Endothelial cell of umbilical vein (primary cell): ENCODE measurements around the gene SPPL3. TPM values are rescaled to one million over a fixed set of nuclear protein-coding genes. Genes with fewer than 3 reads are reported as not detected.

ENCODE experiments used
- BruUV-seq: library from RNA; stranded (reverse); fragments of 400-500 nt; replicated peaks from 2 replicates; lab custom pipeline; 2021; lab: Mats Ljungman, UMichigan
- CTCF ChIA-PET: fragments of 300-600, 350-600 bp; sonication (Branson Sonifier 250); formaldehyde crosslinking; loops from one replicate; lab custom pipeline; 2021; ENCODE audit warnings: antibody characterized with exemption, inconsistent platforms; lab: Charles Lee
- POLR2A ChIA-PET: fragments of 300-600, 350-600 bp; sonication (Branson Sonifier 250); formaldehyde crosslinking; loops from one replicate; lab custom pipeline; 2021; ENCODE audit warnings: antibody characterized with exemption, inconsistent platforms; lab: Charles Lee
- DNase-seq: peaks from one replicate; pipeline ENCODE4 v3.0.0-alpha.2; 2011; ENCODE audit warnings: low read depth, low spot score
- FAIRE-seq: peaks from 2 replicates; lab custom pipeline; 2011; peaks lifted over from hg19 to GRCh38; lab: Jason Lieb, UNC
- H2AFZ ChIP-seq: 2 replicates; pipeline ENCODE4 v1.6.0; 2012; ENCODE audit warnings: low read depth, low read length, control low read depth, inconsistent platforms
- H3K27ac ChIP-seq: 2 replicates; pipeline ENCODE4 v1.5.1; 2011; ENCODE audit warnings: low read depth, mild to moderate bottlenecking, control low read depth, low read length, moderate library complexity; ENCODE audit not compliant: insufficient read depth
- H3K27me3 ChIP-seq, 2 experiments: 2 replicates each; pipeline versions ENCODE4 v1.6.0 to v1.6.1; 2011; ENCODE audit warnings: low read length in 2 of 2, mixed read lengths in 1 of 2; ENCODE audit not compliant: control insufficient read depth in 2 of 2, insufficient read depth in 2 of 2
- H3K36me3 ChIP-seq, 2 experiments: 2 replicates in 1 of 2; 3 replicates in 1 of 2; pipeline ENCODE4 v1.5.1; 2011; ENCODE audit warnings: low read length in 2 of 2, mild to moderate bottlenecking in 1 of 2, moderate library complexity in 1 of 2; ENCODE audit not compliant: control insufficient read depth in 2 of 2, insufficient read depth in 2 of 2; ENCODE audit errors: extremely low read depth in 1 of 2
- H3K4me1 ChIP-seq: 3 replicates; pipeline ENCODE4 v1.5.1; 2011; ENCODE audit warnings: mild to moderate bottlenecking, low read length; ENCODE audit not compliant: control insufficient read depth, insufficient read depth; ENCODE audit errors: extremely low read depth
- H3K4me2 ChIP-seq: 2 replicates; pipeline ENCODE4 v1.6.1; 2011; ENCODE audit warnings: low read length, control low read depth, mixed read lengths; ENCODE audit not compliant: insufficient read depth
- H3K4me3 ChIP-seq, 3 experiments: fragments of 200-600 bp in 1 of 3; sonication (generic), shearing (Covaris generic) in 1 of 3; replicated peaks in 1 of 3; 2 replicates each; pipeline ENCODE4 v1.5.1; 2011 to 2016; ENCODE audit warnings: control low read depth in 3 of 3, low read length in 3 of 3, mild to moderate bottlenecking in 2 of 3, inconsistent platforms in 1 of 3, low read depth in 1 of 3, moderate library complexity in 1 of 3; ENCODE audit not compliant: insufficient read depth in 1 of 3
- H3K79me2 ChIP-seq: 2 replicates; pipeline ENCODE4 v1.6.0; 2012; ENCODE audit warnings: low read length, inconsistent platforms; ENCODE audit not compliant: control insufficient read depth, insufficient read depth
- H3K9ac ChIP-seq: replicated peaks from 2 replicates; pipeline ENCODE3; 2011; ENCODE audit warnings: low read length, control low read depth; ENCODE audit not compliant: insufficient read depth; ENCODE audit errors: extremely low read depth
- H3K9me1 ChIP-seq: replicated peaks from 3 replicates; pipeline ENCODE4 v1.6.0; 2011; ENCODE audit warnings: mild to moderate bottlenecking, low read length; ENCODE audit not compliant: control insufficient read depth, insufficient read depth; ENCODE audit errors: extremely low read depth
- H3K9me3 ChIP-seq: replicated peaks from 2 replicates; pipeline ENCODE4 v1.5.1; 2012; ENCODE audit warnings: low read length, inconsistent platforms; ENCODE audit not compliant: control insufficient read depth, insufficient read depth
- H4K20me1 ChIP-seq: replicated peaks from 2 replicates; pipeline ENCODE3; 2011; ENCODE audit warnings: mild to moderate bottlenecking, low read length; ENCODE audit not compliant: control insufficient read depth, insufficient read depth; ENCODE audit errors: extremely low read depth
- CTCF ChIP-seq, 2 donors: IDR thresholded peaks; 1 replicate in 1 of 2; 2 replicates in 1 of 2; pipeline ENCODE4 v1.5.1; 2011; ENCODE audit warnings: low read length in 2 of 2, mild to moderate bottlenecking in 2 of 2, moderate library complexity in 2 of 2, control low read depth in 1 of 2, inconsistent platforms in 1 of 2, low read depth in 1 of 2; ENCODE audit not compliant: insufficient read depth in 1 of 2; ENCODE audit errors: extremely low read depth in 1 of 2
- EZH2 ChIP-seq: IDR thresholded peaks from 2 replicates; pipeline ENCODE4 v1.6.1; 2012; ENCODE audit warnings: borderline replicate concordance, low read depth, mild to moderate bottlenecking, moderate library complexity, low read length, inconsistent platforms; ENCODE audit not compliant: severe bottlenecking
- FOS ChIP-seq: IDR thresholded peaks from 2 replicates; pipeline ENCODE4 v1.6.1; 2011; ENCODE audit warnings: mild to moderate bottlenecking, low read length, moderate library complexity, borderline replicate concordance; ENCODE audit not compliant: insufficient read depth
- GATA2 ChIP-seq: IDR thresholded peaks from 2 replicates; pipeline ENCODE4 v1.7.0; 2011; ENCODE audit warnings: low read depth, mild to moderate bottlenecking, moderate library complexity, mixed read lengths, low read length; ENCODE audit not compliant: insufficient read length, insufficient read depth
- JUN ChIP-seq: IDR thresholded peaks from 2 replicates; pipeline ENCODE4 v1.6.1; 2011; ENCODE audit warnings: borderline replicate concordance, low read depth; ENCODE audit not compliant: insufficient read length, insufficient read depth
- MYC ChIP-seq: IDR thresholded peaks from one replicate; pipeline ENCODE4 v1.6.1; 2011; ENCODE audit warnings: mild to moderate bottlenecking, low read depth, low read length
- POLR2A ChIP-seq: IDR thresholded peaks from 2 replicates; pipeline ENCODE4 v1.6.1; 2012; ENCODE audit warnings: low read depth, mild to moderate bottlenecking, control low read depth, low read length
- POLR2AphosphoS5 ChIP-seq: IDR thresholded peaks from 2 replicates; pipeline ENCODE4 v1.6.1; 2012; ENCODE audit warnings: low read depth, mild to moderate bottlenecking, control low read depth, low read length, moderate library complexity; ENCODE audit not compliant: insufficient read depth
- dilution Hi-C: fragments of 300-500 bp; cut with MboI; formaldehyde crosslinking; loops from one replicate; pipeline ENCODE4 v1.15.0; 2019; ENCODE audit warnings: low sequenced_read_pairs; ENCODE audit not compliant: extremely low pct_ligation_motif_present
- intact Hi-C: fragments of 100-400 bp; cut with micrococcal nuclease; formaldehyde crosslinking; loops from one replicate; pipeline ENCODE4 v1.10.0; 2022
- polyA plus RNA-seq, 4 experiments: library from polyadenylated mRNA; depleted of rRNA in 3 of 4; stranded (reverse) in 3 of 4; unstranded in 1 of 4; fragments of >200 nt; gene quantifications; 2 replicates each; pipeline versions ENCODE4 v1.2.1 to v1.2.3, GENCODE V29; 2011 to 2012; ENCODE audit warnings: missing spikeins in 1 of 4
- total RNA-seq: library from RNA; stranded (reverse); gene quantifications from 2 replicates; pipeline ENCODE4 v1.2.3, GENCODE V29; 2021
- TF ChIP-seq, protein P1 (sequence below): IDR thresholded peaks from 2 replicates; pipeline ENCODE4 v1.6.1; 2011; ENCODE audit not compliant: insufficient read depth, insufficient read length

Gene SPPL3
- total and polyA plus RNA-seq, 2 donors (not counting 3 experiments of a cell fraction or from before 2014, with no cell fraction given) = 30.6 to 53.0 TPM

DNA sequence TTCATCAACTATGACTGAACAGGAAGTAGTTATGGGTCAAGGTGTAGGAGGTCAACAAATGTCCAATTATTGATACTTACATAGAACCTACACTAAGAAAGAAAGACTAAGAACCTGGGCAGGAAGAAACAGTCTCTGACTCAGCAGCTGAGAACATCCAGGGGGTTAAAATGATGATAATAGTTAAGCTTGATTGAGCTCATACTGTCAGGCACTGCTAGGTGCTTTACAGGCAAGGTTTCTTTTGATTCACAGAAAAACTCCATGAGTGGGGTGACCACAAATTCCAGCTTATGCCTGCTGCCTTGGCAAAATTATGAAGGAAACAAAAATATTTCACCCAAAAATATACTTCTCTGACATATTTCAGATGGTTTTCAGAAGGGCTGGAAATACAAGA, 103.5 kb downstream of the SPPL3 start:
- ChIA-PET CTCF (interaction anchor here (0.7 to 1.3 kb wide), 4 partner anchors 16 to 178 kb away, joined by 3 to 4 read pairs (median 4); partner anchors contain the start of gene HNF1A), POLR2A (no interaction called here)
- H4K20me1 ChIP-seq = no peaks in the 10 kb centered on the region
- no TSS peak for BruUV-seq
- no peaks in the 10 kb centered on the region for H3K9me1 ChIP-seq
- H3K9me3 ChIP-seq = no peaks in the 10 kb centered on the region
- DNase-seq = no peak
- no peak overlapping the region for H3K27ac ChIP-seq
- intact Hi-C loops (no loop called here), dilution Hi-C loops (no loop called here)
- FAIRE-seq = no peak
- H3K9ac ChIP-seq = no peak overlapping the region
- no peaks in the 10 kb centered on the region for H3K36me3 ChIP-seq
- no peak overlapping the region for H3K4me3 ChIP-seq
- no peaks in the 10 kb centered on the region for H3K27me3 ChIP-seq
- no peak overlapping the region for H3K4me2 ChIP-seq
- H2AFZ ChIP-seq = no peak overlapping the region
- H3K79me2 ChIP-seq = peaks cover 2% of the 10 kb centered on the region
- TF ChIP-seq, protein P1, sequence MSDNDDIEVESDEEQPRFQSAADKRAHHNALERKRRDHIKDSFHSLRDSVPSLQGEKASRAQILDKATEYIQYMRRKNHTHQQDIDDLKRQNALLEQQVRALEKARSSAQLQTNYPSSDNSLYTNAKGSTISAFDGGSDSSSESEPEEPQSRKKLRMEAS = no peak
- TF ChIP-seq POLR2A (no peak), GATA2 (no peak)
- H3K4me1 ChIP-seq = peaks cover 16% of the 10 kb centered on the region

DNA sequence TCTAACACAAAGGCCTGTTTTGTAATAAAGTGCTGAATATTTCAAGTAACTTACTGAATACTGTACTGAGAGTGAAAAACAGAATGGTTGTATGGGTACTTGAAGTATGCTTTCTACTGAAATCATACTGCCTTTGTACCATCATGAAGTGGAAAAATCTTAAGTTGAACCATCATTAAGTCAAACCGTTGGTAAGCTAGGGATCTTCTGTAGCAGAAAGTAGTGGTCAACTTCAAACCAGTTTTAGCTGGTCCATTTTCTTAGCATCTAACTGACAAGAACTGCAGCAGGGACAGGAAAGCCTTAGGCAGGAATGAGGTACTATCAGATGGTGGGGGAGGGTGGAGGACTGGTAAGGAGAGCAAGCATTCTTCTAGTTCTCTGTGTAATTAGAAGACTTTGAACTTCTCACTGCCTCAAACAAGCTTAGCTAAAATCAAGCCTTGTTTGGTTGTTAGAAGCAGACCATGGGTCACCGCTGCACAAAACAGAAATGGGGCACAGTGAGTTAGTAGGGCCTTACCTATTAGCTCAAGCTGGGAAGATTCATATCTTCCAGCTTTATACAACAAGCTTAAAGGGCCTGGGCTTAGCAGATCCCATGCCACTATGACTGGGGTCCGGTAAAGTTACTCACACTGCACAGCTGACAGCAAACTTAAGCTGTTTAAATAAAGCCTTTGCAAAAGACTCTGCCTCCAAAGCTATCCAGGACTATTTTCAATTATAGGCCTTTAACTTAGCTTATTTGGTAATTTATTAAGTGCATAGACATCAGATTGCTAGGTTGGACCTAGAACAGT, 104.7 kb downstream of the SPPL3 start:
- H3K9me1 ChIP-seq = no peaks in the 10 kb centered on the region
- H2AFZ ChIP-seq = no peak overlapping the region
- H3K4me2 ChIP-seq = no peak overlapping the region
- intact Hi-C loops (no loop called here), dilution Hi-C loops (no loop called here)
- no peaks in the 10 kb centered on the region for H3K27me3 ChIP-seq
- H3K9ac ChIP-seq = no peak overlapping the region
- peaks cover 16% of the 10 kb centered on the region for H3K4me1 ChIP-seq
- no peak overlapping the region for H3K27ac ChIP-seq
- no peaks in the 10 kb centered on the region for H4K20me1 ChIP-seq
- DNase-seq (no peak), FAIRE-seq (no peak)
- ChIA-PET POLR2A (no interaction called here), CTCF (interaction anchor here (1.1 to 1.5 kb wide), 4 partner anchors 16 to 172 kb away, joined by 3 to 4 read pairs (median 4); no protein-coding TSS in a partner anchor)
- no TSS peak for BruUV-seq
- peaks cover 2% of the 10 kb centered on the region for H3K79me2 ChIP-seq
- TF ChIP-seq, protein P1 = no peak
- TF ChIP-seq MYC (no peak), JUN (no peak), POLR2A (no peak), FOS (no peak), CTCF (IDR thresholded peaks at IDR 0.05; ENCODE audit: extremely low read depth in 1 of 2, insufficient read depth in 1 of 2, low read depth in 1 of 2, low read length in 2 of 2) (no peak), EZH2 (no peak), GATA2 (no peak), POLR2AphosphoS5 (no peak)
- H3K9me3 ChIP-seq = no peaks in the 10 kb centered on the region
- no peaks in the 10 kb centered on the region for H3K36me3 ChIP-seq
- H3K4me3 ChIP-seq = no peak overlapping the region
